ENCODE data around the gene WNT4.

DNA sequence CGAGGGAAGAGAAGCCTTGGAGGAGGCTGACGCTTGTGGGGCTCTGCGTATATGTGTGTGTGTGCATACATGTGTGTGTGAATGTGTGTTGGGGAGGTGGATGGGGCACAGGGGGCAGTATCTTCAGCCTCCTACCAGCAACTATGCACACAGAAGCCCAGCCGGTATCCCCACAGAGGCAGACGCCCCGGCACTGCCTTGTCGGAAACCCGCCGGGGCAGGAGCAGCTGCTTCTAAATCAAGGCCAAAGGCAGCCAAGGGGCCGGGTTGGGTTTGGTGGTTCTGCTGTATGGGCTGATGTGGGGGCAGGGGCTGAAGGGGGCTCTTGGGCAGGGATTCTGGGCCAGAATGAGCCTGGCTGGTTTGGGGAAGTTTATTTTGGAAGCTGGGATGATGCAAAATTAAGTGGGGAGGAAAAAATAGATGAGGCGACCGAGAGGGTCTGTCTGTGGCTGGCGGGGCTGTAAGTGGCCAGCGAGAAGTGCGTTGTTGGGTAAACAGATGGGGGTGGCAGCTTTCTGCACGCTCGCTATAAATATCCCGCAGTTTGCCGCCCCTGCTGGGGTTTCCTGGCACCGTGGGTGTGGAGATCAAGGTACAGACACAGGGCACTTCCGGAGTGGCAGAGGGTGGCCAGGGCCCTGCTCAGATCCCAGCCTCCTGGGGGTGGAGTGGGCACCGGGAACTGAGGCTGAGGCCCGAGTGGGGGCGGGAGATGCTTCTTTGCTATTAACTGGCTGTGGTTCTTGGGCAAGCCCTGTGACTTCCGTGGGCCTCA is 11.0 kb upstream of the WNT4 start:
- TF ChIP-seq, protein P1, sequence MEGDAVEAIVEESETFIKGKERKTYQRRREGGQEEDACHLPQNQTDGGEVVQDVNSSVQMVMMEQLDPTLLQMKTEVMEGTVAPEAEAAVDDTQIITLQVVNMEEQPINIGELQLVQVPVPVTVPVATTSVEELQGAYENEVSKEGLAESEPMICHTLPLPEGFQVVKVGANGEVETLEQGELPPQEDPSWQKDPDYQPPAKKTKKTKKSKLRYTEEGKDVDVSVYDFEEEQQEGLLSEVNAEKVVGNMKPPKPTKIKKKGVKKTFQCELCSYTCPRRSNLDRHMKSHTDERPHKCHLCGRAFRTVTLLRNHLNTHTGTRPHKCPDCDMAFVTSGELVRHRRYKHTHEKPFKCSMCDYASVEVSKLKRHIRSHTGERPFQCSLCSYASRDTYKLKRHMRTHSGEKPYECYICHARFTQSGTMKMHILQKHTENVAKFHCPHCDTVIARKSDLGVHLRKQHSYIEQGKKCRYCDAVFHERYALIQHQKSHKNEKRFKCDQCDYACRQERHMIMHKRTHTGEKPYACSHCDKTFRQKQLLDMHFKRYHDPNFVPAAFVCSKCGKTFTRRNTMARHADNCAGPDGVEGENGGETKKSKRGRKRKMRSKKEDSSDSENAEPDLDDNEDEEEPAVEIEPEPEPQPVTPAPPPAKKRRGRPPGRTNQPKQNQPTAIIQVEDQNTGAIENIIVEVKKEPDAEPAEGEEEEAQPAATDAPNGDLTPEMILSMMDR (IDR thresholded peaks at IDR 0.05), result no peak
- no peak for TF ChIP-seq TP53 (CRISPR knock-in tag; IDR thresholded peaks at IDR 0.05)
- TF ChIP-seq JUN (IDR thresholded peaks at IDR 0.05), result no peak
- TF ChIP-seq MYC (IDR thresholded peaks at IDR 0.05; ENCODE audit: borderline replicate concordance, low read length), result no peak
- TF ChIP-seq HDAC2 (IDR thresholded peaks at IDR 0.05), result no peak
- no peak for TF ChIP-seq POLR2A (IDR thresholded peaks at IDR 0.05; ENCODE audit: low read length)
- TF ChIP-seq MAFK (IDR thresholded peaks at IDR 0.05; ENCODE audit: partially characterized antibody), result no peak
- TF ChIP-seq, protein P2, sequence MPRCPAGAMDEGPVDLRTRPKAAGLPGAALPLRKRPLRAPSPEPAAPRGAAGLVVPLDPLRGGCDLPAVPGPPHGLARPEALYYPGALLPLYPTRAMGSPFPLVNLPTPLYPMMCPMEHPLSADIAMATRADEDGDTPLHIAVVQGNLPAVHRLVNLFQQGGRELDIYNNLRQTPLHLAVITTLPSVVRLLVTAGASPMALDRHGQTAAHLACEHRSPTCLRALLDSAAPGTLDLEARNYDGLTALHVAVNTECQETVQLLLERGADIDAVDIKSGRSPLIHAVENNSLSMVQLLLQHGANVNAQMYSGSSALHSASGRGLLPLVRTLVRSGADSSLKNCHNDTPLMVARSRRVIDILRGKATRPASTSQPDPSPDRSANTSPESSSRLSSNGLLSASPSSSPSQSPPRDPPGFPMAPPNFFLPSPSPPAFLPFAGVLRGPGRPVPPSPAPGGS (IDR thresholded peaks at IDR 0.05), result no peak
- no peak for TF ChIP-seq GATA3 (IDR thresholded peaks at IDR 0.05; ENCODE audit: borderline replicate concordance)
- TF ChIP-seq, protein P3, sequence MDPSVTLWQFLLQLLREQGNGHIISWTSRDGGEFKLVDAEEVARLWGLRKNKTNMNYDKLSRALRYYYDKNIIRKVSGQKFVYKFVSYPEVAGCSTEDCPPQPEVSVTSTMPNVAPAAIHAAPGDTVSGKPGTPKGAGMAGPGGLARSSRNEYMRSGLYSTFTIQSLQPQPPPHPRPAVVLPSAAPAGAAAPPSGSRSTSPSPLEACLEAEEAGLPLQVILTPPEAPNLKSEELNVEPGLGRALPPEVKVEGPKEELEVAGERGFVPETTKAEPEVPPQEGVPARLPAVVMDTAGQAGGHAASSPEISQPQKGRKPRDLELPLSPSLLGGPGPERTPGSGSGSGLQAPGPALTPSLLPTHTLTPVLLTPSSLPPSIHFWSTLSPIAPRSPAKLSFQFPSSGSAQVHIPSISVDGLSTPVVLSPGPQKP (IDR thresholded peaks at IDR 0.05; ENCODE audit: low read depth, low read length), result no peak
- no peak for TF ChIP-seq NPAS2 (CRISPR knock-in tag; IDR thresholded peaks at IDR 0.05; ENCODE audit: borderline replicate concordance)
- TF ChIP-seq RCOR1 (IDR thresholded peaks at IDR 0.05; ENCODE audit: low read depth, low read length), result no peak
- no peak for TF ChIP-seq CBX2 (IDR thresholded peaks at IDR 0.05; ENCODE audit: borderline replicate concordance, low read depth)
- TF ChIP-seq JUNB (IDR thresholded peaks at IDR 0.05), result no peak

Data from A549 (cell line).